Caco-2 (cell line): ENCODE data around the gene OR4D6. TPM values are rescaled to one million over a fixed set of nuclear protein-coding genes. Genes with fewer than 3 reads are reported as not detected.

ENCODE experiments used
- BruUV-seq: library from RNA; stranded (reverse); fragments of 400-500 nt; replicated peaks from 2 replicates; lab custom pipeline; 2021; lab: Mats Ljungman, UMichigan
- CTCF ChIA-PET: fragments of 300-600 bp; sonication (Branson Sonifier 250); formaldehyde crosslinking; loops from one replicate; lab custom pipeline; 2022; ENCODE audit warnings: antibody characterized with exemption; lab: Charles Lee
- POLR2A ChIA-PET: fragments of 300-600 bp; sonication (Branson Sonifier 250); formaldehyde crosslinking; loops from one replicate; lab custom pipeline; 2022; ENCODE audit warnings: antibody characterized with exemption; lab: Charles Lee
- DNase-seq, 2 experiments: peaks; one replicate each; pipeline versions ENCODE4 v3.0.0 to v3.0.0-alpha.2; 2020 to 2022
- H3K27me3 ChIP-seq: replicated peaks from 2 replicates; pipeline ENCODE4 v1.6.0; 2011; ENCODE audit warnings: low read length; ENCODE audit not compliant: control insufficient read depth, insufficient read depth
- H3K36me3 ChIP-seq: 2 replicates; pipeline ENCODE4 v1.5.1; 2011; ENCODE audit warnings: low read length; ENCODE audit not compliant: control insufficient read depth, insufficient read depth
- H3K4me1 ChIP-seq: fragments of 250-450 bp; sonication (Bioruptor Pico); 2 replicates; pipeline ENCODE4 v1.5.1; 2020; ENCODE audit warnings: mild to moderate bottlenecking
- H3K4me3 ChIP-seq: 2 replicates; pipeline ENCODE4 v1.5.1; 2011; ENCODE audit warnings: low read depth, mild to moderate bottlenecking, control low read depth, low read length
- H3K9me3 ChIP-seq: fragments of 250-450 bp; sonication (Bioruptor Pico); 2 replicates; pipeline ENCODE4 v1.5.1; 2020; ENCODE audit warnings: mild to moderate bottlenecking, moderate library complexity
- H3K27ac Mint-ChIP-seq: one replicate; pipeline ENCODE4 v1.8.0; 2022; ENCODE audit warnings: mixed read lengths; ENCODE audit not compliant: unreplicated experiment
- H3K27me3 Mint-ChIP-seq: one replicate; pipeline ENCODE4 v1.8.0; 2022; ENCODE audit warnings: mixed read lengths; ENCODE audit not compliant: insufficient read depth, unreplicated experiment
- H3K36me3 Mint-ChIP-seq: one replicate; pipeline ENCODE4 v1.8.0; 2022; ENCODE audit warnings: mild to moderate bottlenecking, mixed read lengths; ENCODE audit not compliant: insufficient read depth, unreplicated experiment
- H3K4me1 Mint-ChIP-seq: one replicate; pipeline ENCODE4 v1.8.0; 2022; ENCODE audit warnings: low read depth, mixed read lengths; ENCODE audit not compliant: unreplicated experiment
- H3K4me3 Mint-ChIP-seq: one replicate; pipeline ENCODE4 v1.8.0; 2022; ENCODE audit warnings: mild to moderate bottlenecking, moderate library complexity, mixed read lengths; ENCODE audit not compliant: unreplicated experiment
- H3K9me3 Mint-ChIP-seq: one replicate; pipeline ENCODE4 v1.8.0; 2022; ENCODE audit warnings: mixed read lengths; ENCODE audit not compliant: unreplicated experiment
- CTCF ChIP-seq, 2 experiments: fragments of 200-600 bp in 1 of 2; IDR thresholded peaks; 1 replicate in 1 of 2; 2 replicates in 1 of 2; pipeline versions ENCODE4 v1.5.1 to v1.8.0; 2011 to 2022; ENCODE audit warnings: antibody characterized with exemption in 1 of 2, control low read depth in 1 of 2, inconsistent platforms in 1 of 2, low read depth in 1 of 2, low read length in 1 of 2, mild to moderate bottlenecking in 1 of 2, moderate library complexity in 1 of 2; ENCODE audit not compliant: insufficient read depth in 1 of 2, severe bottlenecking in 1 of 2, unreplicated experiment in 1 of 2
- intact Hi-C: fragments of 100-400 bp; cut with micrococcal nuclease; formaldehyde crosslinking; loops from one replicate; pipeline ENCODE4 v1.10.0; 2022; ENCODE audit not compliant: unreplicated experiment
- total RNA-seq: library from RNA; stranded (reverse); gene quantifications from 2 replicates; pipeline ENCODE4 v1.2.3, GENCODE V29; 2022

OR4D6 gene
- total RNA-seq, 1 experiment from 2014 or later: not detected

- no peaks in the 10 kb centered on the region for H3K36me3 ChIP-seq
- H3K27me3 ChIP-seq: no peaks in the 10 kb centered on the region
- intact Hi-C loops: no loop called here
- Mint-ChIP-seq H3K4me1 (no peaks in the 10 kb centered on the region), H3K27me3 (peaks cover 9% of the 10 kb centered on the region), H3K27ac (no peak overlapping the region), H3K4me3 (no peak overlapping the region), H3K36me3 (no peaks in the 10 kb centered on the region), H3K9me3 (no peaks in the 10 kb centered on the region)
- POLR2A ChIA-PET: no interaction called here
- H3K4me1 ChIP-seq: no peaks in the 10 kb centered on the region
- peaks cover 5% of the 10 kb centered on the region for H3K9me3 ChIP-seq
- no TSS peak for BruUV-seq
- H3K4me3 ChIP-seq: no peak overlapping the region
- TF ChIP-seq CTCF (IDR thresholded peaks at IDR 0.05; ENCODE audit: insufficient read depth in 1 of 2, low read depth in 1 of 2, low read length in 1 of 2, severe bottlenecking in 1 of 2, unreplicated experiment in 1 of 2): no peak
- DNase-seq: no peak
- CTCF ChIA-PET: no interaction called here
Observed at GRCh38 chr11:59463190-59463641, 6.5 kb downstream of the OR4D6 start.

- no peaks in the 10 kb centered on the region for H3K4me1 ChIP-seq
- no peak for TF ChIP-seq CTCF (IDR thresholded peaks at IDR 0.05; ENCODE audit: insufficient read depth in 1 of 2, low read depth in 1 of 2, low read length in 1 of 2, severe bottlenecking in 1 of 2, unreplicated experiment in 1 of 2)
- intact Hi-C loops: no loop called here
- no peaks in the 10 kb centered on the region for H3K9me3 ChIP-seq
- no peaks in the 10 kb centered on the region for H3K27me3 ChIP-seq
- POLR2A ChIA-PET: no interaction called here
- CTCF ChIA-PET: no interaction called here
- H3K9me3 Mint-ChIP-seq: no peaks in the 10 kb centered on the region
- no peak for DNase-seq
- H3K4me3 ChIP-seq: no peak within 1 kb of the TSS
- no peaks in the 10 kb centered on the region for H3K36me3 Mint-ChIP-seq
- no peaks in the 10 kb centered on the region for H3K36me3 ChIP-seq
- H3K4me1 Mint-ChIP-seq: no peaks in the 10 kb centered on the region
- no peak within 1 kb of the TSS for H3K27ac Mint-ChIP-seq
- peaks cover 24% of the 10 kb centered on the region for H3K27me3 Mint-ChIP-seq
- no peak within 1 kb of the TSS for H3K4me3 Mint-ChIP-seq
- no TSS peak for BruUV-seq
Observed at GRCh38 chr11:59473015-59473414, 16.3 kb downstream of the OR4D6 start, which contains the start of gene OR4D10. TSS of gene OR4D10 (plus strand) at chr11:59473315. CDS start at chr11:59477430, 4,115 bp downstream.

- no peaks in the 10 kb centered on the region for H3K36me3 Mint-ChIP-seq
- no peaks in the 10 kb centered on the region for H3K27me3 ChIP-seq
Observed at GRCh38 chr11:59475176-59475575, 18.4 kb downstream of the OR4D6 start.

More at GRCh38 chr11:59475176-59475575, 18.4 kb downstream of the OR4D6 start:
- Histone ChIP-seq H3K36me3 (no peaks in the 10 kb centered on the region), H3K9me3 (no peaks in the 10 kb centered on the region), H3K4me3 (no peak overlapping the region), H3K4me1 (no peaks in the 10 kb centered on the region)
- no peak overlapping the region for H3K27ac Mint-ChIP-seq
- no peaks in the 10 kb centered on the region for H3K9me3 Mint-ChIP-seq
- no peak overlapping the region for H3K4me3 Mint-ChIP-seq
- TF ChIP-seq CTCF (IDR thresholded peaks at IDR 0.05; ENCODE audit: insufficient read depth in 1 of 2, low read depth in 1 of 2, low read length in 1 of 2, severe bottlenecking in 1 of 2, unreplicated experiment in 1 of 2): no peak
- H3K4me1 Mint-ChIP-seq: no peaks in the 10 kb centered on the region
- ChIA-PET POLR2A (no interaction called here), CTCF (no interaction called here)
- DNase-seq: no peak
- intact Hi-C loops: no loop called here
- BruUV-seq: no TSS peak
- peaks cover 29% of the 10 kb centered on the region for H3K27me3 Mint-ChIP-seq
